ENCODE results near the gene FOS. TPM values are rescaled to one million over a fixed set of nuclear protein-coding genes. Genes with fewer than 3 reads are reported as not detected.
"Not testable (repeated sequence)": the region's sequence is repeated elsewhere in the genome, so short reads cannot be mapped to it uniquely, and the experiment has no call there.

FOS gene
- total RNA-seq, 1 experiment from 2014 or later = 14.2 TPM

DNA sequence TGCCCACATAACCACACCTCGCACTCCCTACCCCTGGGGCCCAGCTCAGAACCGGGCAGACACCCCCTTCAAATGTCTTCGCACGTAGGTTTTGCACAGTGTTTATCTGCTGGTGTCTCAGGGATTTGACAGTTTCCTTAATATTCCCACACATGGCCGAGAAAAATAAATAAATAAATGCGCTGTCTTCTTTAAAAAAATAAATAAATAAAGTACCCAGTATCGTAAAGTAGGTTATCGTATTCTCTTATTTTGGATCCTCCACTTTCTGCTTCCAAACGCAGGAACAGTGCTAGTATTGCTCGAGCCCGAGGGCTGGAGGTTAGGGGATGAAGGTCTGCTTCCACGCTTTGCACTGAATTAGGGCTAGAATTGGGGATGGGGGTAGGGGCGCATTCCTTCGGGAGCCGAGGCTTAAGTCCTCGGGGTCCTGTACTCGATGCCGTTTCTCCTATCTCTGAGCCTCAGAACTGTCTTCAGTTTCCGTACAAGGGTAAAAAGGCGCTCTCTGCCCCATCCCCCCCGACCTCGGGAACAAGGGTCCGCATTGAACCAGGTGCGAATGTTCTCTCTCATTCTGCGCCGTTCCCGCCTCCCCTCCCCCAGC lies 710 bp upstream of the FOS start:
- H3K36me3 ChIP-seq (replicated peaks; ENCODE audit: control insufficient read depth, insufficient read depth, low read length) = peaks cover 1% of the 10 kb centered on the region; the same call in 1 of the 2 replicates
- peaks cover 15% of the 10 kb centered on the region for H3K27me3 ChIP-seq (ENCODE audit: control insufficient read depth, insufficient read depth, low read length)
- H3K4me3 ChIP-seq (ENCODE audit: insufficient read depth, low read depth, low read length) = peak overlapping the region; percentile 58
- DNase-seq = no peak

DNA sequence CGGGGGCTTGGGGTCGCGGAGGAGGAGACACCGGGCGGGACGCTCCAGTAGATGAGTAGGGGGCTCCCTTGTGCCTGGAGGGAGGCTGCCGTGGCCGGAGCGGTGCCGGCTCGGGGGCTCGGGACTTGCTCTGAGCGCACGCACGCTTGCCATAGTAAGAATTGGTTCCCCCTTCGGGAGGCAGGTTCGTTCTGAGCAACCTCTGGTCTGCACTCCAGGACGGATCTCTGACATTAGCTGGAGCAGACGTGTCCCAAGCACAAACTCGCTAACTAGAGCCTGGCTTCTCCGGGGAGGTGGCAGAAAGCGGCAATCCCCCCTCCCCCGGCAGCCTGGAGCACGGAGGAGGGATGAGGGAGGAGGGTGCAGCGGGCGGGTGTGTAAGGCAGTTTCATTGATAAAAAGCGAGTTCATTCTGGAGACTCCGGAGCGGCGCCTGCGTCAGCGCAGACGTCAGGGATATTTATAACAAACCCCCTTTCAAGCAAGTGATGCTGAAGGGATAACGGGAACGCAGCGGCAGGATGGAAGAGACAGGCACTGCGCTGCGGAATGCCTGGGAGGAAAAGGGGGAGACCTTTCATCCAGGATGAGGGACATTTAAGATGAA lies 630 bp downstream of the FOS start:
- DNase-seq = peak; percentile 52
- Histone ChIP-seq H3K27me3 (ENCODE audit: control insufficient read depth, insufficient read depth, low read length) (peaks cover 15% of the 10 kb centered on the region), H3K36me3 (replicated peaks; ENCODE audit: control insufficient read depth, insufficient read depth, low read length) (peaks cover 1% of the 10 kb centered on the region; the same call in 1 of the 2 replicates), H3K4me3 (ENCODE audit: insufficient read depth, low read depth, low read length) (peak overlapping the region; percentile 85)

DNA sequence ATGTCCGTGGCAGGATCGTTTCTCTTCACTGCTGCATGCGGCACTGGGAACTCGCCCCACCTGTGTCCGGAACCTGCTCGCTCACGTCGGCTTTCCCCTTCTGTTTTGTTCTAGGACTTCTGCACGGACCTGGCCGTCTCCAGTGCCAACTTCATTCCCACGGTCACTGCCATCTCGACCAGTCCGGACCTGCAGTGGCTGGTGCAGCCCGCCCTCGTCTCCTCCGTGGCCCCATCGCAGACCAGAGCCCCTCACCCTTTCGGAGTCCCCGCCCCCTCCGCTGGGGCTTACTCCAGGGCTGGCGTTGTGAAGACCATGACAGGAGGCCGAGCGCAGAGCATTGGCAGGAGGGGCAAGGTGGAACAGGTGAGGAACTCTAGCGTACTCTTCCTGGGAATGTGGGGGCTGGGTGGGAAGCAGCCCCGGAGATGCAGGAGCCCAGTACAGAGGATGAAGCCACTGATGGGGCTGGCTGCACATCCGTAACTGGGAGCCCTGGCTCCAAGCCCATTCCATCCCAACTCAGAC lies 1.2 kb downstream of the FOS start:
- Histone ChIP-seq H3K4me3 (ENCODE audit: insufficient read depth, low read depth, low read length) (peak overlapping the region; percentile 85), H3K27me3 (ENCODE audit: control insufficient read depth, insufficient read depth, low read length) (peaks cover 15% of the 10 kb centered on the region), H3K36me3 (replicated peaks; ENCODE audit: control insufficient read depth, insufficient read depth, low read length) (peaks cover 1% of the 10 kb centered on the region; the same call in 1 of the 2 replicates)
- peak; percentile 73 for DNase-seq

DNA sequence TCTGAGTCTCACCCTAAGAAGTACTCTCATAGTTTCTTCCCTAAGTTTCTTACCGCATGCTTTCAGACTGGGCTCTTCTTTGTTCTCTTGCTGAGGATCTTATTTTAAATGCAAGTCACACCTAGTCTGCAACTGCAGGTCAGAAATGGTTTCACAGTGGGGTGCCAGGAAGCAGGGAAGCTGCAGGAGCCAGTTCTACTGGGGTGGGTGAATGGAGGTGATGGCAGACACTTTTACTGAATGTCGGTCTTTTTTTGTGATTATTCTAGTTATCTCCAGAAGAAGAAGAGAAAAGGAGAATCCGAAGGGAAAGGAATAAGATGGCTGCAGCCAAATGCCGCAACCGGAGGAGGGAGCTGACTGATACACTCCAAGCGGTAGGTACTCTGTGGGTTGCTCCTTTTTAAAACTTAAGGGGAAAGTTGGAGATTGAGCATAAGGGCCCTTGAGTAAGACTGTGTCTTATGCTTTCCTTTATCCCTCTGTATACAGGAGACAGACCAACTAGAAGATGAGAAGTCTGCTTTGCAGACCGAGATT lies 1.7 kb downstream of the FOS start:
- peak overlapping the region; percentile 85 for H3K4me3 ChIP-seq (ENCODE audit: insufficient read depth, low read depth, low read length)
- peaks cover 13% of the 10 kb centered on the region for H3K27me3 ChIP-seq (ENCODE audit: control insufficient read depth, insufficient read depth, low read length)
- DNase-seq = no peak
- H3K36me3 ChIP-seq (replicated peaks; ENCODE audit: control insufficient read depth, insufficient read depth, low read length) = peaks cover 1% of the 10 kb centered on the region; the same call in 1 of the 2 replicates

DNA sequence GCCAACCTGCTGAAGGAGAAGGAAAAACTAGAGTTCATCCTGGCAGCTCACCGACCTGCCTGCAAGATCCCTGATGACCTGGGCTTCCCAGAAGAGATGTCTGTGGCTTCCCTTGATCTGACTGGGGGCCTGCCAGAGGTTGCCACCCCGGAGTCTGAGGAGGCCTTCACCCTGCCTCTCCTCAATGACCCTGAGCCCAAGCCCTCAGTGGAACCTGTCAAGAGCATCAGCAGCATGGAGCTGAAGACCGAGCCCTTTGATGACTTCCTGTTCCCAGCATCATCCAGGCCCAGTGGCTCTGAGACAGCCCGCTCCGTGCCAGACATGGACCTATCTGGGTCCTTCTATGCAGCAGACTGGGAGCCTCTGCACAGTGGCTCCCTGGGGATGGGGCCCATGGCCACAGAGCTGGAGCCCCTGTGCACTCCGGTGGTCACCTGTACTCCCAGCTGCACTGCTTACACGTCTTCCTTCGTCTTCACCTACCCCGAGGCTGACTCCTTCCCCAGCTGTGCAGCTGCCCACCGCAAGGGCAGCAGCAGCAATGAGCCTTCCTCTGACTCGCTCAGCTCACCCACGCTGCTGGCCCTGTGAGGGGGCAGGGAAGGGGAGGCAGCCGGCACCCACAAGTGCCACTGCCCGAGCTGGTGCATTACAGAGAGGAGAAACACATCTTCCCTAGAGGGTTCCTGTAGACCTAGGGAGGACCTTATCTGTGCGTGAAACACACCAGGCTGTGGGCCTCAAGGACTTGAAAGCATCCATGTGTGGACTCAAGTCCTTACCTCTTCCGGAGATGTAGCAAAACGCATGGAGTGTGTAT lies 2.4 kb downstream of the FOS start:
- H3K36me3 ChIP-seq (replicated peaks; ENCODE audit: control insufficient read depth, insufficient read depth, low read length) = peaks cover 1% of the 10 kb centered on the region; the same call in 1 of the 2 replicates
- H3K27me3 ChIP-seq (ENCODE audit: control insufficient read depth, insufficient read depth, low read length) = peaks cover 6% of the 10 kb centered on the region; the same call in 1 of the 2 replicates
- no peak overlapping the region for H3K4me3 ChIP-seq (ENCODE audit: insufficient read depth, low read depth, low read length)
- peak; percentile 29 for DNase-seq

DNA sequence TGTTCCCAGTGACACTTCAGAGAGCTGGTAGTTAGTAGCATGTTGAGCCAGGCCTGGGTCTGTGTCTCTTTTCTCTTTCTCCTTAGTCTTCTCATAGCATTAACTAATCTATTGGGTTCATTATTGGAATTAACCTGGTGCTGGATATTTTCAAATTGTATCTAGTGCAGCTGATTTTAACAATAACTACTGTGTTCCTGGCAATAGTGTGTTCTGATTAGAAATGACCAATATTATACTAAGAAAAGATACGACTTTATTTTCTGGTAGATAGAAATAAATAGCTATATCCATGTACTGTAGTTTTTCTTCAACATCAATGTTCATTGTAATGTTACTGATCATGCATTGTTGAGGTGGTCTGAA lies 3.0 kb downstream of the FOS start:
- Histone ChIP-seq H3K36me3 (replicated peaks; ENCODE audit: control insufficient read depth, insufficient read depth, low read length) (peaks cover 1% of the 10 kb centered on the region; the same call in 1 of the 2 replicates), H3K27me3 (ENCODE audit: control insufficient read depth, insufficient read depth, low read length) (peaks cover 6% of the 10 kb centered on the region; the same call in 1 of the 2 replicates), H3K4me3 (ENCODE audit: insufficient read depth, low read depth, low read length) (no peak overlapping the region)
- DNase-seq = no peak

DNA sequence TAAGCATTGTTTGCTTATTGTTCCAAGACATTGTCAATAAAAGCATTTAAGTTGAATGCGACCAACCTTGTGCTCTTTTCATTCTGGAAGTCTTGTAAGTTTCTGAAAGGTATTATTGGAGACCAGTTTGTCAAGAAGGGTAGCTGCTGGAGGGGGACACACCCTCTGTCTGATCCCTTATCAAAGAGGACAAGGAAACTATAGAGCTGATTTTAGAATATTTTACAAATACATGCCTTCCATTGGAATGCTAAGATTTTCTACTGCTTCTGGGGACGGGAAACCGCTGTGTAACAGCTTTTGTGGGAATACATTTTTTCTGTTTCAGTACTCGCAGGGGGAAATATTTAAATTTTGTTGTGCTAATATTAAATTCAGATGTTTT lies 3.5 kb downstream of the FOS start:
- Histone ChIP-seq H3K36me3 (replicated peaks; ENCODE audit: control insufficient read depth, insufficient read depth, low read length) (peaks cover 1% of the 10 kb centered on the region; the same call in 1 of the 2 replicates), H3K27me3 (ENCODE audit: control insufficient read depth, insufficient read depth, low read length) (peaks cover 6% of the 10 kb centered on the region; the same call in 1 of the 2 replicates), H3K4me3 (ENCODE audit: insufficient read depth, low read depth, low read length) (no peak overlapping the region)
- DNase-seq = no peak

DNA sequence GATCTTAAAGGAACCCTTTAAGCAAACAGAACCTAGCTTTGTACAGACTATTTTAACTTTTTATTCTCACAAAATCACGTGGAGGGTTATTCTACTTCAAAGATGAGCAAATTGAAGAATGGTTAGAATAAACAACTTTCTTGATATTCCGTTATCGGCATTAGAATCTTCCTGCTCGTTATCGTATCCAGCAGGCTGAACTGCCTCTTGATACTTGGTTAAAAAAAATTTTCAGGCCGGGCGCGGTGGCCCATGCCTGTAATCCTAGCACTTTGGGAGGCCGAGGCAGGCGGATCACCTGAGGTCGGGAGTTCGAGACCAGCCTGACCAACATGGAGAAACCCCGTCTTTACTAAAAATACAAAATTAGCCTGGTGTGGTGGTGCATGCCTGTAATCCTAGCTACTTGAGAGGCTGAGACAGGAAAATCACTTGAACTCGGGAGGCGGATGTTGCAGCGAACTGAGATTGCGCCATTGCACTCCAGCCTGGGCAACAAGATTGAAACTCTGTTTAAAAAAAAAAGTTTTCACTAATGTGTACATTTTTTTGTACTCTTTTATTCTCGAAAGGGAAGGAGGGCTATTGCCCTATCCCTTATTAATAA lies 4.0 kb downstream of the FOS start:
- H3K36me3 ChIP-seq (replicated peaks; ENCODE audit: control insufficient read depth, insufficient read depth, low read length); H3K27me3 ChIP-seq (ENCODE audit: control insufficient read depth, insufficient read depth, low read length); DNase-seq; H3K4me3 ChIP-seq (ENCODE audit: insufficient read depth, low read depth, low read length): not testable (repeated sequence)

DNA sequence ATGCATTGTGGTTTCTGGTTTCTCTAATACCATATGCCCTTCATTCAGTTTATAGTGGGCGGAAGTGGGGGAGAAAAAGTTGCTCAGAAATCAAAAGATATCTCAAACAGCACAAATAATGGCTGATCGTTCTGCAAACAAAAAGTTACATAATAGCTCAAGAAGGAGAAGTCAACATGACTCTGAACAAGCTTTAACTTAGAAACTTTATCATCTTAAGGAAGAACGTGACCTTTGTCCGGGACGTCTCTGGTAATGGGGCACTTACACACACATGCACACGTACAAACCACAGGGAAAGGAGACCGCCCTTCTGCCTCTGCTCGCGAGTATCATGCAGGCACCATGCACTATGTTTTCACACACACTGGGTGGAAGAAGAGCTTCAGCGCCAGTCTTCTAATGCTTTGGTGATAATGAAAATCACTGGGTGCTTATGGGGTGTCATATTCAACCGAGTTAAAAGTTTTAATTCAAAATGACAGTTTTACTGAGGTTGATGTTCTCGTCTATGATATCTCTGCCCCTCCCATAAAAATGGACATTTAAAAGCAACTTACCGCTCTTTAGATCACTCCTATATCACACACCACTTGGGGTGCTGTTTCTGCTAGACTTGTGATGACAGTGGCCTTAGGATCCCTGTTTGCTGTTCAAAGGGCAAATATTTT lies 4.7 kb downstream of the FOS start:
- peaks cover 1% of the 10 kb centered on the region; the same call in 1 of the 2 replicates for H3K36me3 ChIP-seq (replicated peaks; ENCODE audit: control insufficient read depth, insufficient read depth, low read length)
- peaks cover 6% of the 10 kb centered on the region; the same call in 1 of the 2 replicates for H3K27me3 ChIP-seq (ENCODE audit: control insufficient read depth, insufficient read depth, low read length)
- DNase-seq = no peak
- H3K4me3 ChIP-seq (ENCODE audit: insufficient read depth, low read depth, low read length) = no peak overlapping the region

DNA sequence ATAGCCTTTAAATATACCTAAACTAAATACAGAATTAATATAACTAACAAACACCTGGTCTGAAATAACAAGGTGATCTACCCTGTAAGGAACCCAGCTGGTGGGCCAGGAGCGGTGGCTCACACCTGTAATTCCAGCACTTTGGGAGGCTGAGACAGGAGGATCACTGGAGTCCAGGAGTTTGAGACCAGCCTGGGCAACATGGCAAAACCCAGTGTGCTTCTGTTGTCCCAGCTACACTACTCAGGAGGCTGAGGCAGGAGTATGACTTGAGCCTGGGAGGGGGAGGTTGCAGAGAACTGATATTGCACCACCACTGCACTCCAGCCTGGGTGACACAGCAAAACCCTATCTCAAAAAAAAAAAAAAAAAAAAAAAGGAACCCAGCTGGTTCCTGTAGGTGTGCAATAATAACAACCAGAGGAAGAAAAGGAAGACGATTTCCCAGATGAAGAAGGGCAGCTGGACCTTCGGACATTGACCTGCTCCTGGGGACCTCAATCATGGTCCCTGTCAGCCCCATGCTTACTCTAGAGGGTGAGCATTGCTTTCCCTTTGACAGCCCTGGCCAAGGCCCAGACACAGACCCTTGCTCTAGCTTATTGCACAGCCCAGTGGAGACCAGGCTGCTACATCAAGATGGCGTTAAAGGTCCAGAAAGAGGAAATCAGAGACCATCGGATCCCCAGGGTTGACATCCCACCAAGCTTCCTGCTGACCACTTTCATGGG lies 5.4 kb downstream of the FOS start:
- no peak for DNase-seq
- H3K27me3 ChIP-seq (ENCODE audit: control insufficient read depth, insufficient read depth, low read length) = peaks cover 5% of the 10 kb centered on the region; the same call in 1 of the 2 replicates
- no peak overlapping the region for H3K4me3 ChIP-seq (ENCODE audit: insufficient read depth, low read depth, low read length)
- peaks cover 1% of the 10 kb centered on the region; the same call in 1 of the 2 replicates for H3K36me3 ChIP-seq (replicated peaks; ENCODE audit: control insufficient read depth, insufficient read depth, low read length)

DNA sequence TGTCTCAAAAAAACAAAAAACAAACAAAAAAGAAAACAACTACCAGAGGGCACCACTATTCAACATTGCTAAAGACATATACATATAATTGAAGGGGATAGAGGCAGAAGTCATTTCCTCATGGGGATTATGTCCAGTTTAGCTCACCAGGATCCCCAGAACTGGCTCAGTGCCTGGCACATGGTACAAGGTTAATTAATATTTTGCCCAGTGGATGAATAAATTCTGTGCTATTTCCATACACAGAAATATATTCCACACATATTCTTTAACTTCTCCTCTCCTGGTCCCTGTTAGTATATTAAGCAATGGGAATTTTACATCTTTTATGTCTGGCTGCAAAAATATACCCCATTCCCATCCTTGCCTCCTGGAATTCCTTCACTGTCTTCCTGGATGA lies 6.7 kb downstream of the FOS start:
- DNase-seq = no peak
- Histone ChIP-seq H3K27me3 (ENCODE audit: control insufficient read depth, insufficient read depth, low read length) (no peaks in the 10 kb centered on the region), H3K4me3 (ENCODE audit: insufficient read depth, low read depth, low read length) (no peak overlapping the region), H3K36me3 (replicated peaks; ENCODE audit: control insufficient read depth, insufficient read depth, low read length) (peaks cover 1% of the 10 kb centered on the region; the same call in 1 of the 2 replicates)

DNA sequence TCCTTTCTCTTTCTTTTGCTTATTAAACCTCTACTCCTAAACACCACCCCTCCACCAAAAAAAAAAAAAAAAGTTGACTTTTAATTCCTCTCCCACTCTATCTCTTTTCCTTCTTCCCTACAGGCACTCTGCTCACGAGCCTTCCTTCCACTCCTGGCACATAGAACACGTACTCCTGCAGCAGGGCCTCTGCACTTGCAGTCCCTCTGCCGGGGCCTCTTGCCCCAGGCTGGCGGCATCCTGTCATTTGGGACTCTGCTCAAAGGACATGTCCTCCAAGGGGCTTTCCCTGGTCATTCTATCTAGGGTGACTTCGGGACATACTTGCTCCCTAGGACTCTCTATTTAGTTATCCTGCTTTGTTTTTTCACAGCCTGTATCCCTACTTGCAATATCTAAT lies 7.7 kb downstream of the FOS start:
- H3K36me3 ChIP-seq (replicated peaks; ENCODE audit: control insufficient read depth, insufficient read depth, low read length) = no peaks in the 10 kb centered on the region
- no peak for DNase-seq
- H3K27me3 ChIP-seq (ENCODE audit: control insufficient read depth, insufficient read depth, low read length) = no peaks in the 10 kb centered on the region
- H3K4me3 ChIP-seq (ENCODE audit: insufficient read depth, low read depth, low read length) = no peak overlapping the region

DNA sequence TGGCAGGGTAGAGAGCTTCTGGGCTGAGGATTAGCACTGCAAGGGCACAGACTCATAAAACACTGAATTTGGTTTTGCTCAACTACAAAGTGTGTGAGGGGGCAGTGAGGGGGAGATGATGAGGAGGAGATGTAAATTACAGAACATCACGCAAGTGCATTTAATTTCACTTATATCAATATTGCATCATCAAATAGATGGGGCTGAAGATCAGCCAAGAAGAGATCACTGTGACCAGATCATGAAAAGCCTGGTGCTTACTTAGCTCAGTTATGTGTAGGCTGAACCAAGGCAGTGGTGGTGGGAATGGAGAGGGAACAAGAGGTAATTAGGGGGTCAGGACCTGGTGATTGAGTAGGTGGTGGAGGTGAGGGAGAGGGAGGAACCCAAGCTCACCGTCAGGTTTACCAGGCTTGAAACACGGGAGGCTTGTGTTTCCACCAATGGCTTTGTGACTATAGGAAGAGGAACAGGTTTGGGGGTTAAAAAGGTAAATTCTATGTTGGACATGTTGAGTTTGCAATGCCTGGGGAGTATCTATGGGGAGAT lies 11.3 kb downstream of the FOS start:
- DNase-seq = no peak
- Histone ChIP-seq H3K36me3 (replicated peaks; ENCODE audit: control insufficient read depth, insufficient read depth, low read length) (no peaks in the 10 kb centered on the region), H3K27me3 (ENCODE audit: control insufficient read depth, insufficient read depth, low read length) (no peaks in the 10 kb centered on the region), H3K4me3 (ENCODE audit: insufficient read depth, low read depth, low read length) (no peak overlapping the region)
